Chondrocyte (in vitro differentiated cells): Measurements from ENCODE around the gene SLC12A3. TPM values are rescaled to one million over a fixed set of nuclear protein-coding genes. Genes with fewer than 3 reads are reported as not detected.

Experiments
- DNase-seq: peaks from one replicate; pipeline ENCODE4 v3.0.0; 2021; ENCODE audit warnings: mixed read lengths, low spot score
- H3K27ac Mint-ChIP-seq: one replicate; pipeline ENCODE4 v1.8.0; 2021; ENCODE audit warnings: mild to moderate bottlenecking, moderate library complexity, mixed read lengths; ENCODE audit not compliant: unreplicated experiment
- H3K27me3 Mint-ChIP-seq: 2 replicates; pipeline ENCODE4 v1.8.0; 2021; ENCODE audit warnings: low read depth, mixed read lengths
- H3K36me3 Mint-ChIP-seq: 2 replicates; pipeline ENCODE4 v1.8.0; 2021; ENCODE audit warnings: low read depth, mixed read lengths
- H3K4me1 Mint-ChIP-seq: 2 replicates; pipeline ENCODE4 v1.8.0; 2021; ENCODE audit warnings: low read depth, mild to moderate bottlenecking, mixed read lengths
- H3K4me3 Mint-ChIP-seq: one replicate; pipeline ENCODE4 v1.8.0; 2021; ENCODE audit warnings: mild to moderate bottlenecking, moderate library complexity, mixed read lengths; ENCODE audit not compliant: unreplicated experiment
- H3K9me3 Mint-ChIP-seq: 2 replicates; pipeline ENCODE4 v1.8.0; 2021; ENCODE audit warnings: low read depth, mixed read lengths
- total RNA-seq: library from RNA; stranded (reverse); gene quantifications from 3 replicates; pipeline ENCODE4 v1.2.1, GENCODE V29; 2021
- TF ChIP-seq, protein P1 (sequence below): fragments of 200-600 bp; sonication (generic); IDR thresholded peaks from 2 replicates; pipeline ENCODE4 v1.5.0; 2021; ENCODE audit warnings: antibody characterized with exemption, mild to moderate bottlenecking, moderate library complexity

Gene SLC12A3
- total RNA-seq, 1 donor from 2014 or later: not detected

DNA sequence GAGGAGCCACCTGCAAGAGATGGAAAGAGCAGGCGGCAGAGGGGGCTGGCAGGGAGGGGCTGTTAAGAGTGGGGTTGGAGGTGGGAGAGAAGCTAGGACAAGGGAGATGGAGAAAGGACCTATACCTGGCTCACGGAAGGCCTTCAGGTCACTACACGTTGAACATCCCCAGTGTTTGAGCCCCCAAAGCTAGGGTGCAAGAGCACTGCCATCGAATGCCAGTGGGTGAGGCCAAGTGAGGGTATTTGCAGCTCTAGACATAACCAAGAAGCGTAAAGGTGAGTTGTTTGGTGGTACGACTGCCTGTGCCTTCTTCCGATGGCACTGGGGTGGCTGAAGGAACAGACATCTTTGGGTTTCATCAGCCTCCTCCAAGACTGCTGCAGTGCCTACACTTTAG is 49.9 kb downstream of the SLC12A3 start:
- no peak for DNase-seq
- H3K36me3 Mint-ChIP-seq: peaks cover 5% of the 10 kb centered on the region
- H3K4me3 Mint-ChIP-seq: no peak overlapping the region
- H3K27ac Mint-ChIP-seq: no peak overlapping the region
- TF ChIP-seq, protein P1, sequence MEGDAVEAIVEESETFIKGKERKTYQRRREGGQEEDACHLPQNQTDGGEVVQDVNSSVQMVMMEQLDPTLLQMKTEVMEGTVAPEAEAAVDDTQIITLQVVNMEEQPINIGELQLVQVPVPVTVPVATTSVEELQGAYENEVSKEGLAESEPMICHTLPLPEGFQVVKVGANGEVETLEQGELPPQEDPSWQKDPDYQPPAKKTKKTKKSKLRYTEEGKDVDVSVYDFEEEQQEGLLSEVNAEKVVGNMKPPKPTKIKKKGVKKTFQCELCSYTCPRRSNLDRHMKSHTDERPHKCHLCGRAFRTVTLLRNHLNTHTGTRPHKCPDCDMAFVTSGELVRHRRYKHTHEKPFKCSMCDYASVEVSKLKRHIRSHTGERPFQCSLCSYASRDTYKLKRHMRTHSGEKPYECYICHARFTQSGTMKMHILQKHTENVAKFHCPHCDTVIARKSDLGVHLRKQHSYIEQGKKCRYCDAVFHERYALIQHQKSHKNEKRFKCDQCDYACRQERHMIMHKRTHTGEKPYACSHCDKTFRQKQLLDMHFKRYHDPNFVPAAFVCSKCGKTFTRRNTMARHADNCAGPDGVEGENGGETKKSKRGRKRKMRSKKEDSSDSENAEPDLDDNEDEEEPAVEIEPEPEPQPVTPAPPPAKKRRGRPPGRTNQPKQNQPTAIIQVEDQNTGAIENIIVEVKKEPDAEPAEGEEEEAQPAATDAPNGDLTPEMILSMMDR: no peak
- peaks cover 54% of the 10 kb centered on the region for H3K4me1 Mint-ChIP-seq
- peaks cover 3% of the 10 kb centered on the region for H3K27me3 Mint-ChIP-seq
- H3K9me3 Mint-ChIP-seq: no peaks in the 10 kb centered on the region

DNA sequence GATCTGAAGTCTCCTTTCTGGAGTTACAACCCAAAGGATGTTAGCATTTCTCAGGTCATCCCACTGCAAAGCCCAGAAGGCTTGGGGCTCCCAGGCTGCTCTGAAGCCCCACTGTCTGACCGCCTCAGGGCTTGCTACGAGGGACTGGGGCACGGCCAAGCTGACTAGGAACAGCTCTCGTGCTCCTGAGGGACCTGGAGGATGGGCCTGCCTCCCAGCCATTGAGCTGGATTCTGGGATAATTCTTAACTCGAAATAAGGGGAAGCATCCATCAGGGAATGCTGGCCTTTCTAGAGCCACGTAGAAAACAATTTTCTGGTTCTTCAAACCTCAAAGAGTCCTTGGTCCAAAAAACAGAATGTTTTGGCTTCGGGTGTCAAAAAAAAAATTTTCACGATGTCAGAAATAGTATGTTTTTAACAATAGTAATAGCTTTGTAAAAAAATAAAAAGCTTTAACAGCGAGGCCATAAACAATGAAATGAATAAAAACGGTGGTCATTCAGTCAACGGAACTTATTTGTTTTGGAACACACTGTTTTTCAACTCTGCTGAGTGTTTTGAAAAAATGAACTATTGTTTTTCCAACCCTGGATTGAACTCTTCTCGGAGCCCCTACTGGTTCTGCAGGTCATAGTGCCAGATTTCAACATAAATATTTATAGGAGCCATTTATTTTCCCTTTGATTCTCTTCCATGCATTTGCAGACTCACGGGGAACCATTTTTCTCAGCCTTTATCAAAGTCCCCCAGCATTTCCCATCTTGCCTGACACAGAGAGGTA is 50.5 kb downstream of the SLC12A3 start:
- peaks cover 5% of the 10 kb centered on the region for H3K36me3 Mint-ChIP-seq
- H3K4me3 Mint-ChIP-seq: no peak overlapping the region
- H3K9me3 Mint-ChIP-seq: no peaks in the 10 kb centered on the region
- no peak for DNase-seq
- peaks cover 50% of the 10 kb centered on the region for H3K4me1 Mint-ChIP-seq
- H3K27me3 Mint-ChIP-seq: peaks cover 3% of the 10 kb centered on the region
- no peak overlapping the region for H3K27ac Mint-ChIP-seq
- TF ChIP-seq, protein P1: no peak

DNA sequence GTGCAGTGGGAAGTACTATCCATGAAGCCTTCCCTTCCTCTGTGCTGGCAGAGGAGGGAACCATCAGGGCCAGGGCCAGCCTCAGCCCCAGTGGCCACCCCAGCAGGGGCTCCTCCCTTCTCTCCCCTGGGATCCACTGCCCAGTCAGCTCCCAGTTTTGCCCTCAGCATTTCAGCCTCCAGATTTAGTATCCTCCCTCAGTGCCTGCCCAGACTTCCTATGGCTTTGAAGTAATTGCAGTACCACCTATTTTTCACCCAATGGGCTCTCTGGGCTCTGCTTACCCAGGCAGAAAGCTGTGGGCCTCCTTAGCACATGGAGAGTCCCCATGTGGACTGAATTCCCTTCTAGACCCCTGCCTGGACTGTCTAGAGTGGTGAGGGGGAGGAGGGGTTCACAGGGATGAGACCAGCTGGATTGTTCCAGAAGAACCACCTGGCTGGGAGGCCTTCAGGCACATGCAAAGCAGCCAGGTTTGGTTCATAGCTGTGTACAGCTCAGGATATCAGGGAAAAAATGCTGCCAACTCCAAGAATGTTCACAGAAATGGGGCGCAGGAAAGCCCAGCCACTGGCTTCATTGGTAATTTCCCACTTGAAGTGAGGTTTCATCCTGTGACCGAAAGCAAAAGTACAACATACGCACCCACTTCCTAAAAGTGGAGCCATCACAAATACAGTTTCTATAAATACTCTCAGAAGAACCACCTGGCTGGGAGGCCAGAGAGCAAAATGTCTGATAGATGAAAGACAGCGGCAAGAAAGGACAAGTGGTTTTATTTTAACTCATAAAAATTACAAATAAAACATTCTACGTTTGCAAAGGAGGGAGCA is 51.8 kb downstream of the SLC12A3 start:
- Mint-ChIP-seq H3K27me3 (peaks cover 6% of the 10 kb centered on the region), H3K4me3 (no peak overlapping the region), H3K36me3 (peaks cover 5% of the 10 kb centered on the region), H3K9me3 (no peaks in the 10 kb centered on the region), H3K27ac (no peak overlapping the region), H3K4me1 (peaks cover 37% of the 10 kb centered on the region)
- TF ChIP-seq, protein P1: no peak
- no peak for DNase-seq

DNA sequence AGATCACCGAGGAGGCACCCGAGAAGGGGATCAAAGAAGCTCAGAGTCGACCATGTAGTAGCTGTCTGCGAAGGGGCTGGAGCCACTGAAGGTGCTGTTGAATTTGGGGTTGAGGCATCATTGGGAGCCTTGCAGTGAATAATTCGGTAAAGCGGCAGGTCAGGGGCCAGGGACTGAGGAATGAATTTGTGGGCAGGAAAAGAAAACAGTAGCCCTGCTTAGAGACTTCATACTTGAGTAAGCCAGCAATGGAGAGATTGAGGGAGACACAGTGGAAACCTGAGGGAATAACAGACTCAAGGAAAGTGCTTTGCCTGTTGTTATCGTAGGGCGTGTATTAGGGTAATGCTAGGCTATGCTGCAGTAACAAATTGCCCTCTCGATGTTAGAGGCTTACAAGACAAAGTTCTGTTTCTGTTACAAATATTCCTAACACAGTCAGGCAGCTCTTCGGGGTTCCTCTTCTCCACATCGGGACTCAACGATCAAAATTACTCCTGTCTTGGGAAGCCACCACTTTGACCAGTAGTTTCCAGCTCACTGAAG is 53.5 kb downstream of the SLC12A3 start:
- no peak for DNase-seq
- Mint-ChIP-seq H3K27me3 (peaks cover 6% of the 10 kb centered on the region), H3K4me3 (no peak overlapping the region), H3K36me3 (peaks cover 5% of the 10 kb centered on the region), H3K4me1 (peaks cover 22% of the 10 kb centered on the region), H3K27ac (no peak overlapping the region), H3K9me3 (no peaks in the 10 kb centered on the region)
- TF ChIP-seq, protein P1: no peak

DNA sequence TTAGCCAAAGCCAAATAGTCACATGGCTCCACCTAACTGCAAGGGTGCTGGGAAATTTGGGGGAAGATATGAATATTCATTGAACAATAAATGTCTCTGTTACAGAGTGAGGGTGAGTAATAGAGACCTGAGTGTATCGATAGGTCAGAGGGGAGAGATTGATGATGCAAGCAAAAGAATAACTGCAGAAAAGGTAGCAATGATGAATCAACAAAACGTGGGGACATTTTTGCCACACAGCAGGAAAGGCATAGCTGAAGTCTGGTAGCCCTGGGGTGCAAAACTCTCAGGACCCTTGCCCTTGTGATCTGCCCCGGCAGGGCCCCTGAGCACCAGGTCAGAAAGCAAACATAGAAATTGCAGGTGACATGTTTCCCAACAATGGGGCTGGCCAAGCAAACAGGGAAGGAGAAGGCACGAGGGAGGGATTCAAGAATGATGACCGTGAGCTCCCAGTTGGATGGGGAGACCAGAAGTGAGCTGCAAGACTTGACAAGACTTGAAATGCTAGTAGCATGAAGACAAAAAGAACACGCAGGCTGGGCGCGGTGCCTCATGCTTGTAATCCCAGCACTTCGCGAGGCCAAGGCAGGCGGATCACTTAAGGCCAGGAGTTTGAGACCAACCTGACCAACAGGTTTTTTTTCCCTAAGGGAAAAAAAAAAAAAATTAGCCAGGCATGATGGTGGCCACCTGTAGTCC is 54.2 kb downstream of the SLC12A3 start:
- H3K27ac Mint-ChIP-seq: no peak overlapping the region
- TF ChIP-seq, protein P1: no peak
- H3K9me3 Mint-ChIP-seq: no peaks in the 10 kb centered on the region
- peaks cover 4% of the 10 kb centered on the region for H3K36me3 Mint-ChIP-seq
- no peak overlapping the region for H3K4me3 Mint-ChIP-seq
- peaks cover 6% of the 10 kb centered on the region for H3K27me3 Mint-ChIP-seq
- H3K4me1 Mint-ChIP-seq: peaks cover 22% of the 10 kb centered on the region
- DNase-seq: no peak
